SW480 (cell line): ENCODE data around the gene RTF2.
"Not testable (repeated sequence)": the region's sequence is repeated elsewhere in the genome, so short reads cannot be mapped to it uniquely, and the experiment has no call there.

Experiments
- DNase-seq: peaks from one replicate; pipeline ENCODE4 v3.0.0-alpha.2; 2016; ENCODE audit warnings: low spot score

Gene RTF2

DNA sequence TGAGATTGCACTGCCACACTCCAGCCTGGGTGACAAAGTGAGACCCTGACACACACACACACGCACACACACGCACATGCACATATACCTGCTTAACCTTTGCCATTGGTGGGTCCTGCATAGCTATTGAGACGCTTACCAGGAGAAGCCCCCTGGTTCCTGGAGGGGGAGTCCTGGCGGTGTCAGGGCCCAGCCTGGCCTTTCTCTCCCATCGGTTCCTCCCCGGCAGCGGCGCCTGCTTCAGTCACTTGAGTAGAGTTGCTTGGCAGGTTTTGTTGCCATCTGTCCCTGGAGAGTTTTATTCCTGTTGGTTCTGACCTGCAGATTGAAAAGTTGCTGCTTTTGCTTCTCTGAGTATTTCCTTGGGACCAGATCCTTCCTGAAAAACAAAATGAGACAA, 35.5 kb downstream of the RTF2 start:
- no peak for DNase-seq

DNA sequence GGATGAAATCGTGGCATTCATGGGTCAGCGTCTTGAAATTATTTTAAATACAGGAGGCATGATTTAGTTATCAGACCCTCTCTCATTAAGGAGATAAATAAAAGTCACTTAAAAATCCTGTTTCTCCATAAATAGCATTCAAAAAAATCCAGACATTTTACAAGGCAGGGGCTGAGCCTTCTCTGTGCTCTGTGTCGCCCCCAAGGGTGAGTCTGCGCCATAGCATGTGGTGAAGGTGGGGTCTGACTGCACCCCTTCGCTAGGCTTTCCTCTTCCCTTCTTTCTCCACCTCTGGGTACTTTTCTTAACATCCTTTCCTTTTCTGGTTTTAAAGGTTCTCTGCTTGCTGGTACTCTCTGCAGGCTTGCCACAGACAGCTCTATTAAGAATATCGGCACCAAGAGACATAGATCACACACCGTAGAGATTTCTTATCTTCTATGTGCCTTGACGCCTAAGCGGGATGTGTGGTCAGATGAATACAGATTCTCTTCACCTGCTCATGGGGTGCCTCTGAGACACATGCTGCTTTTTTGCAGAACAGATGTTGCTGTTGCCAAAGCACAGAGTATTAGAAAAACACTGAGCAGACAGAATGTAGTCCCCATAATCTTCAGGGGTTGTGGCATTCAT, 36.1 kb downstream of the RTF2 start:
- no peak for DNase-seq

DNA sequence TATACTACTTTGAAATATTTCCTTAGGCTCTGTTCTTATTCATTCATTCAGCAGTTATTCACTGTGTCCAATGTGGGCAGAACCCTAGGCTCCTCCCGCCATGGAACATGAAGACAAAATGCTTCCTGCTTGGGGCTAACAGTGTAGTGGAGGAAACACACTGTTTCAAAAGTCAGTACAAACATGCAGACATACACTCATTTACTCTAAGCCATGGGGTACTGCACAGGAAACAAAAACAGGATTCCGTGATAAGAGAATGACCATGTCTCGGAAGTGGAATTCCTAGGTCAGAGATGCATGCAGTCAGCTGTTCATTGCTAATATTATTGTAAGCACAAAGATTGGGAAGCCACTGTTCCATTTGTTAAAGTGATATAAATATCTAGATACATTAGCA, 37.7 kb downstream of the RTF2 start:
- DNase-seq: no peak

DNA sequence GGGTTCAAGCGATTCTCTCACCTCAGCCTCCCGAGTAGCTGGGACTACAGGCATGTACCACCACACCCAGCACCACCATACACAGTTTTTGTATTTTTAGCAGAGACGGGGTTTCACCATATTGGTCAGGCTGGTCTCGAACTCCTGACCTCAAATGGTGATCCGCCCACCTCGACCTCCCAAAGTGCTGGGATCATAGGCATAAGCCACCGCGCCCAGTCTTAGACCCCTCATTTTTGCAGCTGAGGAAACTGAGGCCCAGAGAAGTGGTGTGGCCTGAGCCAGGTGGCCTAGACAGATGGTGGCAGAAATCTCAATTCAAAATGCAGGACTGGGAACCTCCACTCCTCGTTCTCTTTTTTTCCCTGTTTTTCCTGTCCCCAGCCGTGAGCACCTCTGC, 43.5 kb downstream of the RTF2 start:
- no peak for DNase-seq

DNA sequence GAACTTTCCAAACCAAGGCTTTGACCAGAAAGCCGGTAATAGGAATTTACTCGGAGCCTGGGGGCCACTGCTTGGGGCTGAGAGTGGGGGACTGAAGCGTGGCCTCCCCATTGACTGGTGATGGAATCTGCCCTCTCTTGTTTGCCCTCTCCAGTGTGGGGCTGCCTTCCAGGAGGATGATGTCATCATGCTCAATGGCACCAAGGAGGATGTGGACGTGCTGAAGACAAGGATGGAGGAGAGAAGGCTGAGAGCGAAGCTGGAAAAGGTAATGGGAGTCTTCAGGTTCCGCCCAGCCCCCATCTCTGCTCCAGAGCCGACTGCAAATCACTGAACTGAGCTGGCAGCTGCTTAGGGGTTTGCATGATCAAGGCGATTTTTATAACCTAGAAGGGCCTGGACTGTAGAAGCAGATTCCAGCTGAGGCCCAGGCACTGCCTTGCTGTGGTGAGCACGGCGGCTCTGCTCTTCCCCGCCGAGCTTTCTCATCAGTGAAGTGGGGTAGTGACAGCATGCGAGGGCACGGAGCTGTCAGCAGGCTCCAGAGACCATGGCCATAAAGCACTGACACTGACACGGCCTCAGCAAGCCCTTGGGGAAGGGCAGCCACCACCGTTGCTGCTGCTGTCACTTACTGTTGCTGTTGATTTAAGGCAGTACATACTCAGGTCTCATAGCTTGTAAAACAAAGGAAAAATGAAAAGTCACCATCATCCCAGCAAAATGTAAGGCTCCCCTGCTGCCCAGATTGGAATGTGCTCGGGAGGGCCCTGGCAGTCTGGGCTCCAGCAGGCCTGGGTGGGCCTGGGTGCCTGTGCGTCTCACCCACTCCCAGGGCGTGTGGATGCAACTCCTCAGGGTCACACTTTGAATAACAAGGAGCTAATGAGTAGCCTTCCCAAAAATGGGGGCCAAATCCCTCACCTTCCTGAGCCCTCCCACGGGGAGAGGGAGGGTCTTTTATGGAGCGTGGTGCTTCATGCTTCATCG, 45.0 kb downstream of the RTF2 start:
- DNase-seq: no peak

DNA sequence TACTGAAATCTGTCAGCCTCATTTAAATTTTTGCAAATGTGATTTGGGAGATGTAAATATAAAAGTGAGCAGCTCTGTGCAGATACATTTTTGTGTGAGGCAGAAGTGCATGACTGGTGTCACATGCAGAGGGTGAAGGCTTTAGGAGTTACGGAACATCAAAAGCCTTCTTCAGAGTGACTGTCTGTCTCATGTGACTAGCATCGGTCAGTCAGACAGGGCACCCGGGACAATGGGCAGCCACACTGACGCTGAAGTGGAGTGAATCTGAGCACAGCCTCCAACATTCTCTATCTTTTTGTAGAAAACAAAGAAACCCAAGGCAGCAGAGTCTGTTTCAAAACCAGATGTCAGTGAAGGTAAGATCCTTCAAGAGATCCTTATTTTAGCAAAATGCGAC, 48.2 kb downstream of the RTF2 start:
- no peak for DNase-seq

DNA sequence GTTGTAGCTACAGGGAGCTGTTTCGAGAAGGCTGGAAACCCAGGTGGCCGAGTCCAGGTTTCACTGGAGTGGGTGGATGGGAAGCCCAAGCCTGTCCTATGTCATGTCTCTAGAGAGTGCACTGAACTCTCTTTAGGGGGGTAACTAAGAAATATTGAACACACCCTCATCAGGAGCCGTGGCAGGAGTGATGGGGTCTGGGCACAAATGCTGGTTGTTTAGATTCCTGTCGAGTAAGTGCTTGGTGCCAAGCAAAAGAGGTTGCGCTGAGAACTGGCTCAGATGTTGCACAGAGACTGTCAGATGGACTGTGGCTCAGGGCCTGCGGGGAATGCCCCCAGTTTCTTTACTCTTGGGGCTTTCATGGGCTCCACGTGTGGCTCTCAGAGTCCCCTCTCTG, 48.8 kb downstream of the RTF2 start:
- DNase-seq: no peak

DNA sequence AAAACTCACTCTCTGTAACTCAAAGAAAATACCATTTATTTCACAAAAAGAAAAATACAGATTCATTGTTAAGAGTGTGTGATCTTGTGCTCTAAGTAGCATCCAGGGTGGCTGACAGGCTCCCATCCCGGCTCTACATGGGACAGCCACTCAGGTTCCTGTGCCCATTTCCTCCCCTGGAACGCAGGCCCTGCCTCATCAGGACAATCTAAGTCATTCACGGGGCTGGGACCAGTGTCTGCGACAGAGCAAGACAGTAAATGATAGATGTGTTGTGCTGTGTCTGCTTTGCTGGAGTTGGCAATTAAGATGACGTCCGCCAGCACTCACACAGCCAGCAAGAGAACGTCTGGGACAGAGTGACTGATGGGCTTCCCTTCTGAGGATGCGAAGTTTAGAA, 49.2 kb downstream of the RTF2 start:
- DNase-seq: no peak

DNA sequence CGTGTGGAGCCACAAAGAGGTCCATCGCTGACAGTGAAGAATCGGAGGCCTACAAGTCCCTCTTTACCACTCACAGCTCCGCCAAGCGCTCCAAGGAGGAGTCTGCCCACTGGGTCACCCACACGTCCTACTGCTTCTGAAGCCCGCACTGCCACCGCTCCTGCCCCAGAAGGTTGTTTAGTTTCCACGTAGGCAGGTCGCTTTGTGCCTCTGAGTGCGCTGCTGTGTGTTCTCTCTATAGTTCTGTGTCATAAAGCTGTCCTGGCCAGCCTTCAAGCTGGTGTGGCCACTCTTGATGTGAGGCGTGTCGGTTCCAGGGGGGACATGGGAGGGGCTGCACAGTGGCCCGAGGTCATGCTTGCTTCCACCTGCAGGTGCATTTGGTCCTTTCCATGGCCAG, 49.7 kb downstream of the RTF2 start:
- no peak for DNase-seq

DNA sequence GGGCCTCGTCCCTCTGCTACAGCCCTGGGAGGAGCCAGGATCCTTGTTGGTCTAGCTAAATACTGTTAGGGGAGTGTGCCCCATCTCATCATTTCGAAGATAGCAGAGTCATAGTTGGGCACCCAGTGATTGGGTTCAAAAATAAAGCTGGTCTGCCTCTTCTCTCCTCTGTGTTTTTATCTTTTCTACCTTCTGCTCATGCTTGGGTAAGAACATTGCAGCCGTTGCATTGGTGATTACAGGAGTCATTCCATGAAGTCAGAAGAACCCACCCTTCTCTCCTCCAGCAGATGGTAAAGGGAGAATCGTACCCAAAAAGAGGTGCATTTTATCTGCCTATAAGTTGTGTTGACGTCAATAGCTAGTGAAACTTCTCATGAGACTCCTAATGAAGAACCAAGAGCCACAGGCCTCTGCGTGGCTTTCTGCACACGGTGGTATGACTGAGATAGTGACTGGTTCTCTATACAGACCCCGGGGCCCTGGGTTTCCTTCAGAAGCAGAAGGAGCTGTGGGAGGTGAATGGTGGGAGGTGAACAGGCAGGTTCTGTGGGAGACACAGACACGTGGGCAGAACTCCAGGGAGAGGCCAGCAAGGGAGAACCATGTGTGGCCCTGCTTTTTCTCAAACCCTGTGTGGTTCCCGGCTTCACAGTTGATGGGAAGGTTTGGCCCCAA, 50.4 kb downstream of the RTF2 start:
- DNase-seq: no peak

DNA sequence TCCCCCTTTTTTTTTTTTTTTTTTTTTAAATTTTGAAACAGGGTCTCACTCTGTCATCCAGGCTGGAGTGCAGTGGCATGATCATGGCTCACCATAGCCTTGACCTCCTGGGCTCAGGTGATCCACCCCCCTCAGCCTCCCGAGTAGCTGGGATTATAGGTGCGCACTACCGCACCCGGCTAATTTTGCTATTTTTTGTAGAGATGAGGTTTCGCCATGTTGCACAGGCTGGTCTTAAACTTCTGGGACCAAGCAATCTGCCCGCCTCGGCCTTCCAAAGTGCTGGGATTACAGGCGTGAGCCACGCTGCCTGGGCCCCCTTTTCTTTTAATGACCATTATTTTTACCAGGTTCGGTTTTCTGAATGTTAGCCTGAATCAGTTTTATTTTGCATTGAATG, 51.1 kb downstream of the RTF2 start:
- DNase-seq: no peak

DNA sequence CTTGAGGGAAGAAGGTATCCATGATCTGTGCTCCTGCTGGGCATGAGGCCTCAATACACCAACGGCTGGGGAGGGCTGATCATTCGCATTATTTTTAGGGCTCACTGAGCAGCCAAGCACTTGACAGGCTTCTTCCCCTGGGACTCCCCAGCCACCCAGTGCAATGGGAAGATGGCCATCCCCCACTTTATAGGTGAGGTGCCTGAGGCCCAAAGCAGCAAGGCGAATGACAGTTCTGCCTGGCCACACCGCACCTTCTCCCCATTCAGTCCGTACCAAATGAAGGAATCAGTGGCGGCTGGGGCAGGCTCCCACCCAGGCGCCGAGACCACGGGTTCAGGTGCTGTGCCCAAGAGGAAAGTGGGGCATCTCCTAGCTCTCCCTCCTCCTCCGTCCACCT, 51.8 kb downstream of the RTF2 start:
- DNase-seq: no peak

DNA sequence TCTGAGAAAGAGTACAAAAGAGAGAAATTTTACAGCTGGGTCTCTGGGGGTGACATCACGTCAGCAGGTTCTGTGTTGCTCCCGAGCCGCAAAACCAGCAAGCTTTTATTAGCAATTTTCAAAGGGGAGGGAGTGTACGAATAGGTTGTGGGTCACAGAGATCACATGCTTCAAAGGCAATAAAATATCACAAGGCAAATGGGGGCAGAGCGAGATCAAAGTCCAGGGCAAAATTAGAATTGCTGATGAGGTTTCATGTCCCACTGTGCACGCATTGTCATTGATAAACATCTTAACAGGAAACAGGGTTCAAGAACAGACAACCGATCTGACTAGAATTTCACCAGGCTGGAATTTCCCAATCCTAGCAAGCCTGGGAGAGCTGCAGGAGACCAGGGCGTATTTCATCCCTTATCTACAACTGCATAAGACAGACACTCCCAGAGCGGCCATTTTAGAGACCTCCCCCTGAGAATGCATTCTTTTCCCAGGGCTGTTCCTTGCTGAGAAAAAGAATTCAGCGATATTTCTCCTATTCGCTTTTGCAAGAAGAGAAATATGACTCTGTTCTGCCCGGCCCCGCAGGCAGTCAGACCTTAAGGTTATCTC, 52.4 kb downstream of the RTF2 start:
- not testable (repeated sequence) for DNase-seq

DNA sequence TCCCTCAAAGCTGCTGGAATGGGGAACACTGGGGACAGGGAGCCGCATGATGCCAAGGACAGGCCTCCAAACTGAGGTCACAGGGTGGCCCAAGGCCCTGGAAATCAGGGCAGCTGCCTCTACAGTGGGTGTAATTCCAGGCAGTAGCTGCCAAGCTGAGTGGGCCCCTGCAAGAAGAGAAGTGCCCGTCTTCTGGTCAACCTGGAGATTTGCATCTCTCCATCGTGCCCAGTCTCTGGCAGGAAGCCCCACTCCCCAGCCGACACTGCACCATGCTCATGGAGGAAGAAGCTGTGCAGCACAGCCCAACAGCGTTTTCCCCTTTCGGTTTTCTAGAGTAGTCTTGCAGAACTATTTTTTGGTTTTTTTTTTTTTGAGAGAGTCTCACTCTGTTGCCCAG, 53.9 kb downstream of the RTF2 start:
- no peak for DNase-seq

DNA sequence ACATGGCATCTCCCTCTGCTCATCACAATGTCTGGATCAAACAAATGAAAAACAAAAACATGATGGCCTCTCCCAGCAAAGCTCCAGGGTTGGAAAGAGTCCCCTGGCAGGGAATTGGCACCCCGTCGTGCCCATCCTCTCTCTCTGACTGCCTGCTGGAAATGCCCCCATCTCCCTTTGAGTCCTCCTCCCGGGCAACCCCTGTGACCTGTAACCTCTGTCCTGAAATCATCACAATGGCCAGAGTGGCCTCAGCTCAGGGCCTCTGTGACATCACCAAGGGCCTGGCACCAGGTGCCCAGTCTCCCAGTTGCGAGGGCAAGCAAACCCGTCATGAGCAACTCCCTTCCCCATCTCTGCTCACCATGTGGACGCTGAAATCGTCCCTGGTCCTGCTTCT, 56.0 kb downstream of the RTF2 start, which contains the start of gene FAM209A:
Gene FAM209A (plus strand): TSS at position 301 of the 400 bp plus-strand sequence. CDS start 65 bp downstream, at position 366.
- not testable (repeated sequence) for DNase-seq

DNA sequence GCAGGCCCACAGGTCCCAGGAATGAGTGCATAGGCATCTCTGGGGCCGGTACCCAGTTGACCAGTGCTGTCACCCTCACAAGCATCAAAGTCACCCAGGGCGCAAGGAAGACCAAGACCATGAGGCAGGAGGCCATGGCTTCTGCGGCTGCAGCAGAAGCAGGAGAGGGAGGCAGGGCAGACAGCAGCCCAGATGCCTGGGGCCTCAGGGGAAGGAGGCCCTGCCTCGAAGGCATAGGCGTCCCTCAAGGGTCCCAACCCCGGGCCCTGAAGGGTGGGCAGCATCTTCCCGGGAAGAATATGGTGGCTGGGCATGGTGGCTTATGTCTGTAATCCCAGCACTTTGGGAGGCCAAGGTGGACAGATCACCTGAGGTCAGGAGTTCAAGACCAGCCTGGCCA, 59.1 kb downstream of the RTF2 start:
- no peak for DNase-seq

DNA sequence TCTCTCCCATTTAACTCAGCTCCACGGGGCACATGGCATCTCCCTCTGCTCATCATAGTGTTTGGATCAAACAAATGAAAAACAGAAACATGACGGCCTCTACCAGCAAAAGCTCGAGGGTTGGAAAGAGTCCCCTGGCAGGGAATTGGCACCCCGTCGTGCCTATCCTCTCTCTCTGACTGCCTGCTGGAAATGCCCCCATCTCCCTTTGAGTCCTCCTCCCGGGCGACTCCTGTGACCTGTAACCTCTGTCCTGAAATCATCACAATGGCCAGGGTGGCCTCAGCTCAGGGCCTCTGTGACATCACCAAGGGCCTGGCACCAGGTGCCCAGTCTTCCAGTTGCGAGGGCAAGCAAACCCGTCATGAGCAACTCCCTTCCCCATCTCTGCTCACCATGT, 64.5 kb downstream of the RTF2 start, which contains the start of gene FAM209B:
Gene FAM209B (plus strand): TSS at position 301 of the 400 bp plus-strand sequence. CDS start 96 bp downstream, at position 397.
- not testable (repeated sequence) for DNase-seq

DNA sequence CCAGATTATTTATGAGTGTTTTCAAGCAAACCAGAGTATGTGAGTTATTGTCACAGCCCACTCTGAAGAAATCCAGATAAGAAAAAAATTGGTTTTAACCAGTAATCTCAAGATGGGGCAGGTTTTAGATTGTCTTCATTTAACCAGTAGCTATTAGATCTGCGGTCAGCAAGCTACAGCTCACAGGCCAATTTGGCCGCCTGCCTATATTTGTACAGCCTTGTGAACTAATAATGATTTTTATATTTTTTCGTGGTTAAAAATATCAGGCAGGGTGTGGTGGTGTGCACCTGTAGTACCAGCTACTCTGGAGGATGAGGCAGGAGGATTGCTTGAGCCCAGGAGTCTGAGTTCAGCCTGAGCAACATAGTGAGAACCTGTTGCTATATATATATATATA, 69.6 kb downstream of the RTF2 start:
- DNase-seq: no peak

DNA sequence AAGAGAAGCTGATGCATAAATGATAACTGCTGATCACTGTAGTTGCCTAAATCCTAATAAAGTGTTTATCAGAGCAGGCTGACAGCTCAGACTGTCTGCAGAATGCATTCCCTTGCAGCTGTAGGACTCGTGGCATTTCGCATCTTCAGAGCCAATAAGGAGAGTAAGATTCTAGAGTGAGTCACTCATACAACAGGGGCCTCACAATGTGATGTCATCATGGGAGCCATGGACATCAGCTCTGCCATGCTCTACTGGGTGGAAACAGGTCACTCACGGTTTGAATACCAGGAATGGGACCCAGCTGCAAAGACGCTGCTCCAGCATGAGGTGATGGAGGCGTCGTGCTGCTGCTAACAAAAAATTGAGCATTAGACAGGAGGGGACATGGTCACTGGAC, 72.0 kb downstream of the RTF2 start:
- no peak for DNase-seq

DNA sequence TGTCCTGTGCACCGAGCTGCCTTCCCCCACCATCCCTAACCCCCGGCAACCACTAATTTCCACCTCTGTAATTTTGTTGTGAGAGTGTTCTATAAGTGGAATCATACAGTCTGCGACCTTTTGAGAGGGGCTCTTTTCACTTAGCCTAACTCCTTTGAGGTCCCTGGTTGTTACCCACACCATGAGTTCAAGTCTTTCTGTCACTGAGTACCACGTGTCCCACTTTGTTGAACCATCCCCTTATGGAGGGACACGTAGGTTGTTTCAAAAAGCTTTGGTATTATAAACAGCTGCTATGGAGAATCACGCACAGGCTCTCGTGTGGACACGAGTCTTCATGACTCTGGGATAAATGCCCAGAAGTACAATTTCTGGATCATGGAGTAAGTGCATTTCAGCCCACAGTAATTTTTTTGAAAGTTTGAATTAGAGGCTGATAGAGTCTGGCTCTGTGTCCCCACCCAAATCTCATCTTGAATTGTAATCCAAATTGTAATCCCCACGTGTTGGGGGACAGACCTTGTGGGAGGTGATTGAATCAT, 74.1 kb downstream of the RTF2 start:
- no peak for DNase-seq

DNA sequence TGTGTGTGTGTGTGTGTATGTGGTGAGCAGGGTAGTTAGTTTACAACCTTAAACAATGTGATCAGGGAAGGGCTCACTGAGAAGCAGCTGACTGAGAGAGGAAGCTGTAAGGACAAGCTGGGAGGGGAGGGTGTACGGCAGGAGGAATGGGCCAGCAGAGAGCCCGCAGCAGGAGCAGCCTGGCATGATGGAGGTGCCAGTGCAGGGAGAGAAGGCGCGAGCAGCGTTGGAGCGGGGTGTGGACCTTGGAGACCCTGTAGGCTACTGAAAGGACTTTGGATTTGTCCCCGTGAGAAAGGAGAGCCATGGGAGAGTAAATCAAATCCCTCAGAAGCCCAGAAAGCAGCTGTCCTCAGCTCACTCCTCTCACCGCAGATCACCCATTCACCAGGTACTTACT, 83.1 kb downstream of the RTF2 start:
- DNase-seq: no peak
